Pancreas (tissue), 10 donors: ENCODE data around the gene TAS1R3. TPM values are rescaled to one million over a fixed set of nuclear protein-coding genes. Genes with fewer than 3 reads are reported as not detected.

Experiments
- ATAC-seq, 4 donors: fragments of 200-7000 bp; cut with Tn5 transposase; one replicate each; pipeline versions ENCODE4 v1.8.0 to v1.9.1; 2020; ENCODE audit warnings: mild to moderate bottlenecking in 4 of 4, moderate library complexity in 4 of 4
- DNase-seq, 6 donors: peaks; one replicate each; pipeline ENCODE4 v3.0.0-alpha.2; 2020
- FAIRE-seq: peaks from 2 replicates; lab custom pipeline; 2012; peaks lifted over from hg19 to GRCh38; lab: Jason Lieb, UNC
- H3K27ac ChIP-seq, 4 donors: fragments of 200-600 bp; sonication (generic); 1 replicate in 3 of 4; 2 replicates in 1 of 4; pipeline versions ENCODE4 v1.5.0 to v1.8.0; 2020
- H3K27me3 ChIP-seq, 4 donors: fragments of 200-600 bp; one replicate each; pipeline ENCODE4 v1.8.0; 2021
- H3K36me3 ChIP-seq, 3 donors: fragments of 200-600 bp; sonication (generic) in 1 of 3; one replicate each; pipeline versions ENCODE4 v1.5.0 to v1.8.0; 2020 to 2021
- H3K4me1 ChIP-seq, 3 donors: fragments of 200-600 bp; one replicate each; pipeline ENCODE4 v1.8.0; 2021
- H3K4me3 ChIP-seq, 4 donors: fragments of 200-600 bp; sonication (generic) in 2 of 4; one replicate each; pipeline versions ENCODE4 v1.5.0 to v1.8.0; 2020 to 2021
- H3K9me3 ChIP-seq, 4 donors: fragments of 200-600 bp; one replicate each; pipeline ENCODE4 v1.8.0; 2021
- CTCF ChIP-seq, 4 donors: fragments of 200-600 bp; sonication (generic) in 3 of 4; IDR thresholded peaks; one replicate each; pipeline versions ENCODE4 v1.5.0 to v1.8.0; 2021; ENCODE audit warnings: antibody characterized with exemption in 4 of 4
- WGBS, 2 donors: extraction: QIAGEN DNeasy Blood & Tissue Kit; methylation state at CpG; one replicate each; pipeline ENCODE4 v1.1.7; 2013; 5-methylcytosine and 5-hydroxymethylcytosine counted together
- intact Hi-C, 3 donors: fragments of 100-400 bp; cut with DNase I; formaldehyde crosslinking; loops; one replicate each; pipeline versions ENCODE4 v1.11.1 to v1.14.2; 2022
- polyA plus RNA-seq, 2 donors: library from polyadenylated mRNA; stranded (reverse); fragments of 200-250 nt; gene quantifications; one replicate each; pipeline ENCODE4 v1.2.3, GENCODE V29; 2013
- total RNA-seq, 6 donors: library from RNA; stranded (reverse); fragmentation: NEBNext Ultra II Directional in 4 of 6; extraction: Animal tissue kit (Norgen Biotek cat#: 25700) in 4 of 6; gene quantifications; one replicate each; pipeline versions ENCODE4 v1.2.1 to v1.2.4, GENCODE V29; 2021 to 2023
- donor health status: healthy with polysubstance abuse.
- donor health status: DM: no; HTN: no; CAD: no; lungs with moderate emphysema.
- donor health status: DM: no; HTN: no; CAD: no.
- donor health status: control.
- donor health status: control.
- donor health status: Bipolar disorder and iron deficiency.
- donor health status: DM: yes; HTN: yes; CAD: no.
- donor health status: DM: no; HTN: no; CAD: no.
- donor health status: DM: no; HTN: no; CAD: no.
- donor health status: DM: yes; HTN: yes; CAD: no.

Gene TAS1R3
- total and polyA plus RNA-seq, 8 donors, result 0.04 to 0.41 (median 0.12) TPM

- Histone ChIP-seq H3K27me3 (no peaks in the 10 kb centered on the region), H3K4me3 (no peak overlapping the region), H3K4me1 (peaks cover 0 to 3% (median 3%) of the 10 kb centered on the region in 3 donors), H3K36me3 (no peaks in the 10 kb centered on the region), H3K9me3 (no peaks in the 10 kb centered on the region), H3K27ac (no peak overlapping the region)
- no peak for FAIRE-seq
- WGBS, 2 donors, result 85 to 88% methylated on average over 22 of the region's 22 CpGs
- DNase-seq, result peak in 1 of 6 donors; percentile 60
- peak in 1 of 4 donors; percentile 6 for TF ChIP-seq CTCF (IDR thresholded peaks at IDR 0.05)
- peak in 2 of 4 donors; percentile 18 to 19 for ATAC-seq
- intact Hi-C loops, result loop anchor here in 2 of 3 donors (10.0 kb wide), 2 partner anchors 175 to 265 kb away; no protein-coding TSS in a partner anchor
Measured at GRCh38 chr1:1299686-1300351, 31.3 kb upstream of the TAS1R3 start.

GRCh38 chr1:1300352-1300739 lies 30.7 kb upstream of the TAS1R3 start:
- intact Hi-C loops, result no loop called here
- Histone ChIP-seq H3K9me3 (no peaks in the 10 kb centered on the region), H3K36me3 (no peaks in the 10 kb centered on the region), H3K4me1 (peaks cover 0 to 8% (median 4%) of the 10 kb centered on the region in 3 donors), H3K27ac (no peak overlapping the region), H3K4me3 (no peak overlapping the region), H3K27me3 (no peaks in the 10 kb centered on the region)
- TF ChIP-seq CTCF (IDR thresholded peaks at IDR 0.05), result no peak
- no peak for ATAC-seq
- WGBS, 2 donors, result 91 to 93% methylated on average over 12 of the region's 12 CpGs
- no peak for FAIRE-seq
- peak in 1 of 6 donors; percentile 64 for DNase-seq

- Histone ChIP-seq H3K4me1 (peaks cover 7 to 24% (median 21%) of the 10 kb centered on the region in 3 donors), H3K27ac (no peak overlapping the region), H3K9me3 (no peaks in the 10 kb centered on the region), H3K4me3 (no peak overlapping the region), H3K27me3 (no peaks in the 10 kb centered on the region), H3K36me3 (no peaks in the 10 kb centered on the region)
- TF ChIP-seq CTCF (IDR thresholded peaks at IDR 0.05), result peak in 2 of 4 donors; percentile 10 to 16
- DNase-seq (no peak), FAIRE-seq (no peak), ATAC-seq (no peak)
- intact Hi-C loops, result no loop called here
- WGBS, 2 donors, result 90 to 93% methylated on average over 6 to 9 of the region's 9 CpGs
Measured at GRCh38 chr1:1302006-1302430, 29.1 kb upstream of the TAS1R3 start.

GRCh38 chr1:1302951-1303509 lies 28.1 kb upstream of the TAS1R3 start:
- WGBS, 2 donors, result 89 to 94% methylated on average over 23 to 31 of the region's 31 CpGs
- FAIRE-seq, result no peak
- no peak for TF ChIP-seq CTCF (IDR thresholded peaks at IDR 0.05)
- intact Hi-C loops, result no loop called here
- Histone ChIP-seq H3K27ac (no peak overlapping the region), H3K36me3 (no peaks in the 10 kb centered on the region), H3K9me3 (no peaks in the 10 kb centered on the region), H3K4me3 (no peak overlapping the region), H3K4me1 (peaks cover 7 to 24% (median 22%) of the 10 kb centered on the region in 3 donors), H3K27me3 (no peaks in the 10 kb centered on the region)
- ATAC-seq, result no peak
- DNase-seq, result no peak

GRCh38 chr1:1303736-1304135 lies 27.3 kb upstream of the TAS1R3 start:
- Histone ChIP-seq H3K36me3 (no peaks in the 10 kb centered on the region), H3K4me1 (peaks cover 7 to 24% (median 22%) of the 10 kb centered on the region in 3 donors), H3K9me3 (no peaks in the 10 kb centered on the region), H3K27me3 (no peaks in the 10 kb centered on the region), H3K4me3 (no peak overlapping the region), H3K27ac (no peak overlapping the region)
- DNase-seq (no peak), FAIRE-seq (no peak), ATAC-seq (no peak)
- TF ChIP-seq CTCF (IDR thresholded peaks at IDR 0.05), result no peak
- intact Hi-C loops, result no loop called here
- 85 to 86% methylated on average over 13 of the region's 13 CpGs for WGBS, 2 donors
